Neural progenitor cell (in vitro differentiated cells): ENCODE results near the gene LTC4S.

Experiments used
- CTCF ChIP-seq: fragments of 200-600 bp; sonication (generic); IDR thresholded peaks from 2 replicates; pipeline ENCODE4 v1.5.1; 2017; ENCODE audit warnings: antibody characterized with exemption, mild to moderate bottlenecking
- EZH2 ChIP-seq: fragments of 200-600 bp; sonication (generic); IDR thresholded peaks from 2 replicates; pipeline ENCODE4 v1.6.1; 2017; ENCODE audit warnings: antibody characterized with exemption, mild to moderate bottlenecking, moderate library complexity

GRCh38 chr5:179773686-179774040, 20.1 kb upstream of the LTC4S start:
- no peak for TF ChIP-seq CTCF
- TF ChIP-seq EZH2 = no peak
